Activated CD8-positive, alpha-beta memory T cell treated with anti-CD3 and anti-CD28 coated beads for 36 hours (primary cell): ENCODE measurements around the gene PSAP. TPM values are rescaled to one million over a fixed set of nuclear protein-coding genes. Genes with fewer than 3 reads are reported as not detected.

Source experiments
- CTCF ChIA-PET: fragments of 350-600 bp; sonication (Branson Sonifier 250); formaldehyde crosslinking; loops from one replicate; lab custom pipeline; 2021; ENCODE audit warnings: antibody characterized with exemption; lab: Charles Lee
- POLR2A ChIA-PET: fragments of 350-600 bp; sonication (Branson Sonifier 250); formaldehyde crosslinking; loops from one replicate; lab custom pipeline; 2021; ENCODE audit warnings: antibody characterized with exemption; lab: Charles Lee
- total RNA-seq, 2 experiments: library from RNA; stranded (reverse); gene quantifications; one replicate each; pipeline ENCODE4 v1.2.3, GENCODE V29; 2021

The PSAP gene
- total RNA-seq, 2 experiments from 2014 or later, result 99.0 to 102 TPM

GRCh38 chr10:71782917-71783490 is 68.0 kb downstream of the PSAP start:
- ChIA-PET POLR2A (no interaction called here), CTCF (interaction anchor here (0.6 to 1.2 kb wide), 2 partner anchors 29 to 328 kb away, joined by 3 to 4 read pairs; no protein-coding TSS in a partner anchor)

- ChIA-PET CTCF (interaction anchor here (0.6 kb wide), 1 partner anchor 84 kb away, joined by 3 read pairs; no protein-coding TSS in a partner anchor), POLR2A (no interaction called here)
Observed at GRCh38 chr10:71782221-71782916, 68.7 kb downstream of the PSAP start.

GRCh38 chr10:71780719-71781118 is 70.3 kb downstream of the PSAP start:
- CTCF ChIA-PET, result no interaction called here
- POLR2A ChIA-PET, result no interaction called here

- ChIA-PET CTCF (no interaction called here), POLR2A (no interaction called here)
Observed at GRCh38 chr10:71780156-71780555, 70.9 kb downstream of the PSAP start.

- ChIA-PET CTCF (interaction anchor here (1.6 kb wide), 1 partner anchor 32 kb away, joined by 4 read pairs; no protein-coding TSS in a partner anchor), POLR2A (no interaction called here)
Observed at GRCh38 chr10:71779641-71780040, 71.4 kb downstream of the PSAP start.

GRCh38 chr10:71778071-71778825 is 72.8 kb downstream of the PSAP start:
- CTCF ChIA-PET, result interaction anchor here (1.6 kb wide), 1 partner anchor 33 kb away, joined by 4 read pairs; no protein-coding TSS in a partner anchor

GRCh38 chr10:71777213-71777985 is 73.7 kb downstream of the PSAP start:
- CTCF ChIA-PET, result interaction anchor here (1.1 to 1.9 kb wide), 2 partner anchors 15 to 34 kb away, joined by 3 to 8 read pairs; no protein-coding TSS in a partner anchor
- POLR2A ChIA-PET, result no interaction called here

More at GRCh38 chr10:71778071-71778825, 72.8 kb downstream of the PSAP start:
- POLR2A ChIA-PET, result interaction anchor here (0.8 kb wide), 1 partner anchor 9 kb away, joined by 3 read pairs; no protein-coding TSS in a partner anchor

GRCh38 chr10:71776481-71776925 is 74.5 kb downstream of the PSAP start:
- ChIA-PET CTCF (interaction anchor here (1.1 to 7.6 kb wide), 3 partner anchors 14 to 49 kb away, joined by 3 to 86 read pairs (median 8); no protein-coding TSS in a partner anchor), POLR2A (interaction anchor here (0.7 to 1.2 kb wide), 2 partner anchors 50 to 361 kb away, joined by 3 read pairs; no protein-coding TSS in a partner anchor)

- ChIA-PET CTCF (interaction anchor here (0.9 to 7.6 kb wide), 5 partner anchors 11 to 461 kb away, joined by 3 to 86 read pairs (median 17); no protein-coding TSS in a partner anchor), POLR2A (interaction anchor here (1.2 to 3.9 kb wide), 3 partner anchors 17 to 49 kb away, joined by 3 to 26 read pairs (median 18); no protein-coding TSS in a partner anchor)
Observed at GRCh38 chr10:71774916-71775702, 75.9 kb downstream of the PSAP start.

- ChIA-PET CTCF (interaction anchor here (1.0 to 7.6 kb wide), 18 partner anchors 9 to 451 kb away, joined by 3 to 86 read pairs (median 6); partner anchors contain the start of gene C10orf105), POLR2A (interaction anchor here (0.7 to 3.9 kb wide), 14 partner anchors 8 to 778 kb away, joined by 3 to 26 read pairs (median 4); no protein-coding TSS in a partner anchor)
Observed at GRCh38 chr10:71773221-71773971, 77.7 kb downstream of the PSAP start, which contains the start of gene VSIR. Gene VSIR (minus strand): TSS chr10:71773520. CDS start chr10:71773439, 81 bp downstream.

GRCh38 chr10:71772832-71773220 is 78.2 kb downstream of the PSAP start:
- CTCF ChIA-PET, result interaction anchor here (1.0 to 7.6 kb wide), 15 partner anchors 9 to 451 kb away, joined by 3 to 86 read pairs (median 6); partner anchors contain the start of gene C10orf105
- POLR2A ChIA-PET, result interaction anchor here (0.7 to 3.9 kb wide), 12 partner anchors 8 to 778 kb away, joined by 3 to 26 read pairs (median 6); no protein-coding TSS in a partner anchor

- ChIA-PET POLR2A (interaction anchor here (0.9 to 3.9 kb wide), 9 partner anchors 9 to 46 kb away, joined by 3 to 26 read pairs (median 9); no protein-coding TSS in a partner anchor), CTCF (interaction anchor here (0.6 to 7.6 kb wide), 12 partner anchors 8 to 1191 kb away, joined by 3 to 86 read pairs (median 10); no protein-coding TSS in a partner anchor)
Observed at GRCh38 chr10:71771821-71772617, 79.0 kb downstream of the PSAP start.

- POLR2A ChIA-PET, result interaction anchor here (1.4 to 3.9 kb wide), 2 partner anchors 23 to 45 kb away, joined by 5 to 18 read pairs; no protein-coding TSS in a partner anchor
- CTCF ChIA-PET, result interaction anchor here (1.4 to 7.6 kb wide), 3 partner anchors 43 to 72 kb away, joined by 3 to 86 read pairs (median 13); no protein-coding TSS in a partner anchor
Observed at GRCh38 chr10:71771204-71771603, 79.8 kb downstream of the PSAP start.

GRCh38 chr10:71770789-71771188 is 80.3 kb downstream of the PSAP start:
- ChIA-PET POLR2A (no interaction called here), CTCF (interaction anchor here (1.4 to 7.6 kb wide), 3 partner anchors 43 to 126 kb away, joined by 3 to 86 read pairs (median 4); no protein-coding TSS in a partner anchor)

- ChIA-PET CTCF (interaction anchor here (1.4 to 7.6 kb wide), 4 partner anchors 13 to 126 kb away, joined by 3 to 86 read pairs (median 12); no protein-coding TSS in a partner anchor), POLR2A (interaction anchor here (1.1 to 1.7 kb wide), 2 partner anchors 13 to 42 kb away, joined by 3 to 9 read pairs; no protein-coding TSS in a partner anchor)
Observed at GRCh38 chr10:71770255-71770654, 80.8 kb downstream of the PSAP start.
